Fibroblast of gingiva (primary cell): ENCODE data around the gene ALG12.

Experiments
- DNase-seq: peaks from one replicate; pipeline ENCODE4 v3.0.0-alpha.2; 2011; ENCODE audit warnings: low read depth

ALG12 gene

GRCh38 chr22:49911881-49912625, 6.2 kb downstream of the ALG12 start:
- no peak for DNase-seq

DNA sequence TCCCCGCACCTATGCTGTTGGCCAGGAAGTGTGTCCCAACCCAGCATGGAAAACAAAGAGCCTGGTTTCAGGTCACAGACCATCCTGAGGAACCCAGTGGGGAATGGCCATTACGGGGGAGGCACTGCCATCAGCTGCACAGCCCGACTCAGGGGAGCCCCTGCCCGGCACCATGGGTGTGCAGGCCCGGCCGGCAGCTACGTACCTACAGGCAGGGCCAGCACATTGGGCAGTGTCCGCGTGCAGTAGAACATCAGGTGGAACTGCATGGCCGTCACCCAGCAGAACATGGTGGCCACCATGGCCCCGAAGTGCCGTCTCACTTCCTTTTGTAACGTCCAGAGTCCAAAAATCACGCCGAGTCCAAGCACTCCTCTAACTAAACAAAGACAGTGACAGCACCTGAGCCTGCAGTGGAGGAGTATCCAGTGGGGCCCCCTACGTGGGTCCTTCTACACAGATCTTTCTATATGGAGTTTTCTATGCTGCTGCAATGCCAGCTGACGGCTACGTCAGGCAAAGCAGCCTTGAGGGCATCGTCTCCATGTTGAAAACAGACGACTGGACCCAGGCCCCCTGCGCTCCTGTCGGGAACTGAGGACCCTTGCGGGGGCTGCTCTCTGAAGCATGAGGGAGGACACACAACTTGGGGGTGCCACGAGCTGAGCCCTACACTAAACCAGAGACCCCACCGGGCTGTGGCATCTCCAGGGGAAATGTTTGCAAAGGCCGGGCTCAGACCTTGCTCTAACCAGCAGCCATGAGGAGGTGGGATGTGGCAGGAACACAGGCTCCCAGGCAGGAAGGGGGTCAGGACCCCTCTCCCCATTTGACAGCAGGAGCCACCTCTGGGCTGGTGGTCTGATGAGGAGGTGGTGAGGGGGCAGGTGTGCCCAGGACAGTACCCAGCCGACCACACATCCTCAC, 7.7 kb downstream of the ALG12 start:
- DNase-seq, result no peak

DNA sequence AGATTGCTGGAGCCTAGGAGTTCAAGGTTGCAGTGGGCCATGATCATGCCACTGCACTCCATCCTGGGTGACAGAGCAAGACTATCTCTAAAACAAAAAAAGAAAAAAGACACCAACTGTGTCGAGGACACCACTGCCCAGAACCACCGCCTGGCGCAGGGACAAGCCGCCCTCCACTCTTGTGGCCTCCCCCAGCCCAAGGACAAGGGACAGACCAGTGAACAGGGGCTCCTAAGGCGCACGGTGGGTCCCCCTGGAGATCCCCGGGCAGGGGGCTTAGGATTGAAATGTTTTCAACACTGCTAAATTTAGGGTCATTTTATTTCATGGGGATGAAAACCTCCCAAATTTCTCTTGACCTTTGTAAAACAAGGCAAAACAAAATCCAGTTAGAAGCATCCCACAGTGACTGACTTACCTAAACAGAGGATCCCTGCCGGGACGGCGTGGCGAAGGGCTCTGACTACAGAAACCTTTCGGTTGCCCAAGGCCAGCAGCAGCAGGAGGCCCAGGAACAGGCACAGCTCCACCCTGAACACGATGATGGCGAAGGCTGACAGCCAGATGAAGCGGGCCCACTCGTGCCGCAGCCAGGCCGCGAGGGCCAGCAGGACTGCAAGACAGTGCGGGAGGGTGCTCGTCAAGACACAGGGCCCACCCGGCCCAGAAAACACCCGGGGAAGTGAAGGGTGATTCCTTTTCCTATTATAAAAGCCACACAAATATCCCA, 8.6 kb downstream of the ALG12 start:
- no peak for DNase-seq

GRCh38 chr22:49907807-49908206, 10.4 kb downstream of the ALG12 start:
- no peak for DNase-seq

DNA sequence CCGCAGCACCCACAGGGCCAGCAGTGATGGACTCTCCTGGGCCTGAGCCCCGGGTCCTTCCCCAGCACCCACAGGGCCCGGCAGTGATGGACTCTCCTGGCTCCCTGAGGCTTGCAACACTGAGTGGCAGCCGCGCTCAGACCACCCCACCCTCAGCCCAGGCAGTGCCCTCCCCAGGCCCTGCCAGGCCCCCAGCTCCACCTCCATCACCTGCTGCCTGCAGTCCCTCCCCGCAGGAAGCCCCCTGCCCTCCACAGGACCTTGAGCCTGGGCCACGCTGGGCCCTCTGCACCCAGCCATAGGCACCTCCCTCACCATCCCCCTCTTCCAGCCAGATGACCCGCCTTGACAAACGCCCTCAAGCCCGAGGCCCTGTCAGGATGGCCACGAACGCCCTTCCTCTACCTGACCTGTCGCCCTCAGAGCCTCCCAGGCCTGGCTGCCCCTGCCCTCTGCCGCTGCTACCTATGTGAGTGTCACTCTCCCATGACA, 11.4 kb downstream of the ALG12 start:
- no peak for DNase-seq

DNA sequence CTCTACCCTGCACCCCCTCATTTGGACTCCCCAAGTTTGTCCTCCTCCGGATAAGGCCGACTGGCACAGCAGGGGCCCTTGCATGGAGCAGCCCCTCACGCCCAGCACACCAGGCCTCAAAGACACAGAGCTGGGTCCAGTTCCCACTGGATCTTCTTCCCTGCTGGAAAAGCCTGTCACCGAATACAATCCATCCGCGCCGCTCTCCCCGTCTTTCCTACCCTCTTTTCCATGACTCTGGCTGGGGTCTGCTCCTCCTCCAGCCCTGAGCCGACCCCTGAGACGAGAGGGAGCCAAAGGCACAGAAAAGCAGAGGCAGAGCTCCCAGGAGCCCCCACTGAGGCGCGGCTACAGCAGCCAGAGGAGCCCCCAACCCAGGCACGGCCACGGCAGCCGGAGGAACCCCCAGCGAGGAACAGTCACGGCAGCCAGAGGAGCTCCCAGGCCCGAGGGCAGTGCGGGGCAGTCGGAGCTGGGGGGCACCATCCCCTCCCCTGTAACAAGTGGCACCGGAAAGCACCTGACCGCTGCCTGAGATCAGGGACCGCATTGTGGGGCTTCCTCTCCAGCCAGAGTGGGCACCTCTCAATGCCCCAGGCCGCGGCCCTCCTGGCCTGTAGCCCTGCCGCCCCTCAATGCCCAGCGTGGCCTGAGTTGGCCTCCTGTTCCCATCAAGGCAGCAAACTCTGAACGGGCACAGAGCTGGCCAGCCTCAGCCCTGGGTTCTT, 12.0 kb downstream of the ALG12 start:
- DNase-seq, result no peak

DNA sequence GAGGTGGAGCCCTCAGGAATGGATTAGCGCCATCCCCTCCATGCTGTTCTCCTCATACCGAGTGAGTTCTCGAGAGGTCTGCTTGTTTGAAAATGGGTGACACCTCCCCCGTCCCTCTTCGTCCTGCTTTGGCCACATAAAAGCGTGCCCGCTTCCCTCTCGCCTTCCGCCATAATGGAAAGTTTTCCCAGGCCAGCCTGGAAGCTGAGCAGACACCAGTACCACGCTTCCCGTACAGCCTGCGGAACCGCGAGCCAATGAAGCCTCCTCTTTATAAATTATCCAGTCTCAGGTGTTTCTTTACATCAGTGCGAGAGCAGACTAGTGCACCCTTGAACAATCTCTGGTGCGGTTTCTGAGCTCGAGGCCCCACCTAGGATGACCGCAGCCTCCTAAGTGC, 12.8 kb downstream of the ALG12 start:
- no peak for DNase-seq

DNA sequence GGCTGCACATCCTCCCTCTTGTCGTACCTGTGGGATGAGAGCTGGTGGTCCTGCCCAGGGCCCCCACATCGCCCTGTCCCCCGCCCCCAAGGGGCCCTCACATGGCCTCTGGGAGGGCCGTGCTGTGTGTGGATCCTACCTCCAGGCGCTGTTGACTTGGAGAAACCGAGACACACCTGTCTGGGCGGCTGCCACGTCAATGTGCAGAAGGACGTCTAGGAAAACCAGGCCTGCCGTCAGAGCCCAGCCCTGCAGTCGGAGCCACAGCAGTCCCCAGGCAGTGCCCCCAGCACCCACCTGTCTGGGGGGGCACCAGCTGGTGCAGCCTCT, 14.2 kb downstream of the ALG12 start:
- DNase-seq, result no peak

GRCh38 chr22:49903322-49904039, 14.8 kb downstream of the ALG12 start:
- DNase-seq, result no peak

- DNase-seq, result no peak
Measured at GRCh38 chr22:49901457-49901856, 16.8 kb downstream of the ALG12 start.

- no peak for DNase-seq
Measured at GRCh38 chr22:49900441-49901230, 17.6 kb downstream of the ALG12 start.

GRCh38 chr22:49899530-49899929, 18.7 kb downstream of the ALG12 start:
- no peak for DNase-seq

- DNase-seq, result no peak
Measured at GRCh38 chr22:49897015-49897684, 21.1 kb downstream of the ALG12 start.

- DNase-seq, result no peak
Measured at GRCh38 chr22:49896201-49896600, 22.0 kb downstream of the ALG12 start.

- DNase-seq, result no peak
Measured at GRCh38 chr22:49894322-49895054, 23.8 kb downstream of the ALG12 start.

DNA sequence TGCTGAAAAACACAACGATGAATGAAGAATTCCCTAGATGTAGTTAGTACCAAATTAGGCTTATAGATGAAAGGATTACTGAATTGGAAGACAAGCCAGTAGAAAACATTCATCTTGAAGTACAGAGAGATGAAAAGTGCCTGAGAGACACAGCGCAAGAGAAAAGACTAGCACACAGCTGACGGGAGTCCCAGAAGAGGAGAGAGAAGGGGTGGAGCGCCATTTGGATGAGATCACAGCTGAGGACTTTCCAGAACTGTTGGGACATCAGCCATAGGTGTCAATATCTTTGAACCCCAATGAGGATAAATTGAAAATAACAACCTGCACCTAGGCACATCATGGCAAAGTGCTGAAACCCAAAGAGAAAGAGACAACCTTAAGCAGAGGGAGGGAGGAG, 25.2 kb downstream of the ALG12 start:
- no peak for DNase-seq

GRCh38 chr22:49892226-49892899, 25.9 kb downstream of the ALG12 start:
- no peak for DNase-seq

DNA sequence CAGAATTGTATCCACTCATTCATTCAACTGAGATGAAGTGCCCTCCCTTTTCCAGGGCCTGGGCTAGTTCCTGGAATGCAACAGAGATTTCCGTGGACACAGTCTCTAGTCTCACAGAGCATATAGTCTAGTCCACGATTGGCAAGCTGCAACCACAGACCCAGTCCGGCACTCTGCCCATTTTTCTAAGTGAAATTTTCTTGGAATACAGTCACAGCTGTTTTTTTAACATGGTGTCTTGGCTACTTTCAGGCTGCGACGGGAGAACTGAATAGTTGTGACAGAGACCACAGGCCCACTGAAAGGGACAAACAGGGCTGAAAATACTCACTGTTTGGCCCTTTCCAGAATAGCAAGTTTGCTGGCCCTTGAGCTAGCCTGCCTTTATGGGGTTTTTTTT, 29.2 kb downstream of the ALG12 start:
- no peak for DNase-seq

GRCh38 chr22:49887702-49888101, 30.5 kb downstream of the ALG12 start:
- DNase-seq, result no peak
